Nephron progenitor cell (in vitro differentiated cells): ENCODE results near the gene ANKRD16.

Experiments used
- DNase-seq: peaks from one replicate; pipeline ENCODE4 v3.0.0; 2021
- H3K27ac Mint-ChIP-seq: 2 replicates; pipeline ENCODE4 v1.8.0; 2021; ENCODE audit warnings: mild to moderate bottlenecking, moderate library complexity, mixed read lengths
- H3K27me3 Mint-ChIP-seq: 2 replicates; pipeline ENCODE4 v1.8.0; 2021; ENCODE audit warnings: mild to moderate bottlenecking, low read depth, mixed read lengths; ENCODE audit not compliant: poor library complexity
- H3K36me3 Mint-ChIP-seq: 2 replicates; pipeline ENCODE4 v1.8.0; 2021; ENCODE audit warnings: low read depth, mixed read lengths
- H3K4me1 Mint-ChIP-seq: 2 replicates; pipeline ENCODE4 v1.8.0; 2021; ENCODE audit warnings: mixed read lengths
- H3K4me3 Mint-ChIP-seq: 2 replicates; pipeline ENCODE4 v1.8.0; 2021; ENCODE audit warnings: mild to moderate bottlenecking, moderate library complexity, mixed read lengths
- H3K9me3 Mint-ChIP-seq: 2 replicates; pipeline ENCODE4 v1.8.0; 2021; ENCODE audit warnings: mild to moderate bottlenecking, moderate library complexity, mixed read lengths
- TF ChIP-seq, protein P1 (sequence below): fragments of 200-600 bp; sonication (generic); IDR thresholded peaks from 2 replicates; pipeline ENCODE4 v1.5.0; 2021; ENCODE audit warnings: antibody characterized with exemption

The ANKRD16 gene

DNA sequence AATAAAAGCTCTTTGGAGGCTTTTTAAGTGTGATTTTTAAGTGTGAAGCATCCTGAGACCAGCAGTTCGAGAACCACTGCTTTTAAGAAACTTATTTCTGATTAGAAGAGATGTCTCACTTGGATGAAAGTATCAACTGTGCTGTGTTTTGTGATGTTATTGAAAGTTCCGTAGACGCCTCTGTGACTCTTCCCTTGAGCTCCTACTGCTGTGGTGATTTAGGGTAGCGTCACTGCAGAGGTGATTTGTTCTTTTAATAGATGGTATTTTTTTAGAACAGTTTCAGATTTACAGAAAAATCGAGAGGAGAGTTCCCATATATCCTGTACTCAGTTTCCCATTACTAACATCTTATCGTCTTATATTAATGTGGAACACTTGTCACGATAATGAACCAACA, 29.9 kb upstream of the ANKRD16 start:
- DNase-seq: no peak
- H3K9me3 Mint-ChIP-seq: no peaks in the 10 kb centered on the region
- no peaks in the 10 kb centered on the region for H3K27me3 Mint-ChIP-seq
- H3K27ac Mint-ChIP-seq: no peak overlapping the region
- no peak overlapping the region for H3K4me3 Mint-ChIP-seq
- no peaks in the 10 kb centered on the region for H3K4me1 Mint-ChIP-seq
- TF ChIP-seq, protein P1, sequence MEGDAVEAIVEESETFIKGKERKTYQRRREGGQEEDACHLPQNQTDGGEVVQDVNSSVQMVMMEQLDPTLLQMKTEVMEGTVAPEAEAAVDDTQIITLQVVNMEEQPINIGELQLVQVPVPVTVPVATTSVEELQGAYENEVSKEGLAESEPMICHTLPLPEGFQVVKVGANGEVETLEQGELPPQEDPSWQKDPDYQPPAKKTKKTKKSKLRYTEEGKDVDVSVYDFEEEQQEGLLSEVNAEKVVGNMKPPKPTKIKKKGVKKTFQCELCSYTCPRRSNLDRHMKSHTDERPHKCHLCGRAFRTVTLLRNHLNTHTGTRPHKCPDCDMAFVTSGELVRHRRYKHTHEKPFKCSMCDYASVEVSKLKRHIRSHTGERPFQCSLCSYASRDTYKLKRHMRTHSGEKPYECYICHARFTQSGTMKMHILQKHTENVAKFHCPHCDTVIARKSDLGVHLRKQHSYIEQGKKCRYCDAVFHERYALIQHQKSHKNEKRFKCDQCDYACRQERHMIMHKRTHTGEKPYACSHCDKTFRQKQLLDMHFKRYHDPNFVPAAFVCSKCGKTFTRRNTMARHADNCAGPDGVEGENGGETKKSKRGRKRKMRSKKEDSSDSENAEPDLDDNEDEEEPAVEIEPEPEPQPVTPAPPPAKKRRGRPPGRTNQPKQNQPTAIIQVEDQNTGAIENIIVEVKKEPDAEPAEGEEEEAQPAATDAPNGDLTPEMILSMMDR: no peak
- peaks cover 76% of the 10 kb centered on the region for H3K36me3 Mint-ChIP-seq

GRCh38 chr10:5918763-5919162, 29.1 kb upstream of the ANKRD16 start:
- TF ChIP-seq, protein P1: no peak
- no peak for DNase-seq
- Mint-ChIP-seq H3K36me3 (peaks cover 77% of the 10 kb centered on the region), H3K9me3 (no peaks in the 10 kb centered on the region), H3K27ac (no peak overlapping the region), H3K4me3 (no peak overlapping the region), H3K4me1 (no peaks in the 10 kb centered on the region), H3K27me3 (no peaks in the 10 kb centered on the region)

GRCh38 chr10:5917305-5917704, 27.6 kb upstream of the ANKRD16 start:
- no peak for DNase-seq
- TF ChIP-seq, protein P1: no peak
- Mint-ChIP-seq H3K36me3 (peaks cover 79% of the 10 kb centered on the region), H3K4me1 (no peaks in the 10 kb centered on the region), H3K27me3 (no peaks in the 10 kb centered on the region), H3K27ac (no peak overlapping the region), H3K4me3 (no peak overlapping the region), H3K9me3 (no peaks in the 10 kb centered on the region)

DNA sequence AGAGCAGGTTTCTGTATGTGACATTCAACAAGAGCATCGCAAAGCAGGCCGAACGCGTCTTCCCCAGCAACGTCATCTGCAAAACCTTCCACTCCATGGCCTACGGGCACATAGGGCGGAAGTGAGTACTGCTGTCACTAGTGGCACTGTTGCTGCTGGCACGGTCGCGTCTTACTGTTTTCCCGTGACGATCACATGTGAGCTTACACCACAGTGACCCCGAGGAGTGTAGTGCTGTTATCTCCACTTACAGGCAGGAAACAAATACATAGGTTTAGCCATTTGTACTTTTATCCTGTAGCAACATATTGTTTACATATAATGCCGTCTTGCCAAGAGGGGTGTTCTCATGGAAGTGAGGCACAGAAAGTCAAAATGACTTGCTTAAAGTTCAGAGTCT, 25.8 kb upstream of the ANKRD16 start:
- DNase-seq: no peak
- no peak overlapping the region for H3K4me3 Mint-ChIP-seq
- H3K4me1 Mint-ChIP-seq: peaks cover 5% of the 10 kb centered on the region
- H3K27ac Mint-ChIP-seq: no peak overlapping the region
- no peaks in the 10 kb centered on the region for H3K9me3 Mint-ChIP-seq
- TF ChIP-seq, protein P1: no peak
- H3K27me3 Mint-ChIP-seq: no peaks in the 10 kb centered on the region
- H3K36me3 Mint-ChIP-seq: peaks cover 71% of the 10 kb centered on the region

DNA sequence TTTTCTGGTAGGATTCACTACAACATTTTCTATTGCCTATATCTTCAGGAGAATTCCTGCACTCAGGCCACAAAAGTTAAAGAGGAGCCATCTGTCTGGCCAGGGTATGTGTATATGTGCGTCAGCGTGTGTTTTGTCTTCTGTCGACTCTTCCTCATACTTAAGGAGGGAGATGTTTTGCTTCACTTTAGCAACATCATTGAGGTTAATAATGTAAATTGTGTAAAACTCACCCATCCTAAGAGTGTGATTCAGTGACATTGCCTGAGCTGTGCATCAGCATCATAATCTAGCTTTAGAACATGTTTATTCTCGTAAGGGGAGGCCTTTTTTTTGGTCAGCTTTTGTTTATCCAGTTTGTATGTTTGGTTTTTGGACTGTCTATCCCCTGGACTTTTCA, 24.0 kb upstream of the ANKRD16 start:
- DNase-seq: no peak
- no peaks in the 10 kb centered on the region for H3K27me3 Mint-ChIP-seq
- no peak overlapping the region for H3K4me3 Mint-ChIP-seq
- H3K9me3 Mint-ChIP-seq: no peaks in the 10 kb centered on the region
- H3K36me3 Mint-ChIP-seq: peaks cover 77% of the 10 kb centered on the region
- H3K27ac Mint-ChIP-seq: no peak overlapping the region
- peaks cover 8% of the 10 kb centered on the region for H3K4me1 Mint-ChIP-seq
- TF ChIP-seq, protein P1: no peak

- Mint-ChIP-seq H3K27me3 (no peaks in the 10 kb centered on the region), H3K36me3 (peaks cover 76% of the 10 kb centered on the region), H3K4me3 (no peak overlapping the region), H3K9me3 (no peaks in the 10 kb centered on the region), H3K4me1 (peaks cover 21% of the 10 kb centered on the region), H3K27ac (peak overlapping the region; percentile 60)
- DNase-seq: no peak
- TF ChIP-seq, protein P1: no peak
Observed at GRCh38 chr10:5911670-5912069, 22.0 kb upstream of the ANKRD16 start.
